CD4-positive, alpha-beta T cell treated with Interleukin-4 for 4 hours (primary cell): Measurements from ENCODE around the gene KMT5B.

Experiments used
- DNase-seq: peaks from one replicate; pipeline ENCODE4 v3.0.0-alpha.2; 2020

KMT5B gene

GRCh38 chr11:68179847-68180246 is 33.2 kb downstream of the KMT5B start:
- DNase-seq, result no peak

- DNase-seq, result no peak
Measured at GRCh38 chr11:68177877-68178276, 35.2 kb downstream of the KMT5B start.

DNA sequence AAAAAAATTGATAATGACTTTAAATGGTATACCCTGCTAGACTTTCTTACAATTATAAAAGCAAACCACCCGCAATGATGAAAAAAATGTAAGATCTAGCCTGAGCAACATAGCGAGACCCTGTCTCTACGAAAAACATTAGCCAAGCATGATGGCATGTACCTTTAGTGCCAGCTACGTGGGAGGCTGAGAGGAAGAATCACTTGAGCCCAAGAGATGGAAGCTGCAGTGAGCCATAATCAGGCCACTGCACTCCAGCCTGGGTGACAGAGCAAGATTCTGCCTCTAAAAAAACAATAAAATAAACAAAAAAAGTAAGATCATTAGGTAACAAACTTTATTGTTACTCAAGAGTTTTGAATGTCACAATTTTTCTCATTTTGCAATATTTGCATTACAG is 39.2 kb downstream of the KMT5B start:
- DNase-seq, result no peak

- DNase-seq, result no peak
Measured at GRCh38 chr11:68169442-68169841, 43.7 kb downstream of the KMT5B start.

DNA sequence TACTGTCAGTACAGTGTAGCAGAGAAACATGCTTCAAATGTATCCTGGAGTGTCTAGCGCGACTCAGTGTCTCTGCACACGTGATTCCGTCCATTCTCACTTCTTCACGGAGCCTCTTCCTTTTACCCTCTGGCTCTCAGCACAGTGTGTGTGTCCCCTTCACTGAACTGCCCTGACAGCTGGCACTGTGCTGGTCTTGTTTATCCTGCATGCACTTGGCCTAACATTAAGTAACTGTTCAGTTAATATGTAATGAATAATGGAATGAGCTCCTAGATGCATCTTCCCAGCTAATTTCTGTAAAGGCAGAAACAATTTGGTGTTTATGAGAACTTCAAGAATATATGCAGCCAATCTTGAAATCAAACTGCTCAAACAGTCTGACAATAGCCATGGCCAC is 44.4 kb downstream of the KMT5B start:
- DNase-seq, result no peak

GRCh38 chr11:68167474-68167873 is 45.6 kb downstream of the KMT5B start:
- no peak for DNase-seq

GRCh38 chr11:68166969-68167368 is 46.1 kb downstream of the KMT5B start:
- DNase-seq, result no peak

DNA sequence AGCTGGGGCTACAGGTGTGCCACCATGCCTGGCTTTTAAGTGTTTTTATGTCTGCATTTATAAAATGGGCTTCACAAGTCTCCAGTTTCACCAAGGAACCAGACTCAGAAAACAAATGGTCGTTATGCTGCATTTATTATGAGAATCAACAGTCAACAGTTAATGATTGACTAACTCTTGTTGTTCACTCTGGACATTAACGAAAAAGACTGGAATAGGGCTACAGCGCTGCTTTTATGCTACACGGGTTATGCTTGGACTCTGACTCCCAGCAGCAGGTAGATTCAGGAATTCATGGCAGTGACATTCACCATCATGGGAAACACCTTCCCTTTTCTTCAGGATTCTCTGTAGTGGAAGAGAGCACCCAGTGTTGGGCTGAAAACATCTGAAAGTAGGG is 47.5 kb downstream of the KMT5B start:
- no peak for DNase-seq

DNA sequence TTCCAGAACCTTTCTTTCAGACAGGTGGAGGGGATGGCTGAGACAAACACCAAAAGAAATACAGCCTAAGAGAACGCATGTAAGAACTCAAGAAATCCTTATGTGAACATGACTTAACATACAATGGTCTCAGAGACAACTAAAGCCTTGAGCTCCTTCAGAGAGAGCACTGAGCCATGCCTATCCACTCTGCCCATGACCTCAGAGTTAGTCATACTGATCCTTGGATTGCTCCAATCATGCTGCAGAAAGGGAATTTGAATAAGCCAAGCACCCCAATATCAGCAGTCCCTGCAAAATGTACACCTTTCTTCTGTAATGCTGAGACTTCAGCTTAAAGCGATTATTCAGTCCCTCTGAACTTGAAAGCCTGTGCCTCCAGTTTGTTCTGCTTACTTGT is 48.7 kb downstream of the KMT5B start:
- DNase-seq, result no peak

GRCh38 chr11:68163691-68164090 is 49.4 kb downstream of the KMT5B start:
- no peak for DNase-seq

DNA sequence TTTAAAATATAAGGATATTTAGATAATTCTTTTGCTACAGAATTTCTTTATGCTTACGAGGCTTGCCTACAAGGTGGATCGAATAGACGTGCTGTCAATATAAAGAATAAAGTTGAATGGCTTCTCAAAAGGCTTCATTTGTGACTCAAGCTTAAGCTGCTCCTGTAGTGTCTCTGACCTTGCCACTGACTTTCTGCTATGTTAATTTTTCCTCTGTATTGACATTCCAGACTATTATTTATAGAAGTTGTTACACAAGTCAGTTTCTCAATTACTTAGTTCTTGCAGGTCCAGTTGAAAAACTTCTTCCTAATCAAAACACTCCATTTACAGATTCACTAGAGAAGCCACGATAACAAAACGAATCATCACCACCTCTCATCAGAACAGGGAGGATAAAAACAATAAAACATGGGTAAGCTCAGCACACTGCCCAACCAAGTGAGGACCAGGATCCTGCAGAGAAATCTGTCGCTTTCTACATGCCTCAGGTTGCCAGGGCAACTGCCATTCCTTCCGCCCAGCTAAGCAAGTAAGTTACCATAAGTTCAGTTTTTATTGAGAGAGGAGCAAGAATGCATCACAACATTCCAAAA is 52.9 kb downstream of the KMT5B start:
- DNase-seq, result no peak

GRCh38 chr11:68159665-68160064 is 53.4 kb downstream of the KMT5B start:
- DNase-seq, result no peak

DNA sequence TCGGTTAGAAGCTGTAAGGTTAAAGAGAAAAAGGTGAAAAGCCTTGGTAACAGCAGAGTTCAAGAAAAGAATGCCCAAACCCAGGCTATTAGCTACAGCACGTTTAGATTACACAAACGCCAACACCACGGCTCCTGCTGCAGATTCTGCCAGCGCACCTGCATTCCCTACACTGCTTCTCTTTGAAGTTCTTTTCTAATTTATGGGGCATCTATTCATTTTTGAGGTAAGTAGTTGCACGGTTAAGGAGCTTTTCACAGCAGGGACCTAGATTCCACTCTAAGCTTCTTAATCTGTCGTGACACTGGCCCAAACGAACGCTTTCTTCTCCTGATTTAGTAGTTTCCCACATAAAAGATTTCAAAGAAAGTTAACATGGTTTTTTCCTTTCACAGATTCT is 53.9 kb downstream of the KMT5B start:
- no peak for DNase-seq

DNA sequence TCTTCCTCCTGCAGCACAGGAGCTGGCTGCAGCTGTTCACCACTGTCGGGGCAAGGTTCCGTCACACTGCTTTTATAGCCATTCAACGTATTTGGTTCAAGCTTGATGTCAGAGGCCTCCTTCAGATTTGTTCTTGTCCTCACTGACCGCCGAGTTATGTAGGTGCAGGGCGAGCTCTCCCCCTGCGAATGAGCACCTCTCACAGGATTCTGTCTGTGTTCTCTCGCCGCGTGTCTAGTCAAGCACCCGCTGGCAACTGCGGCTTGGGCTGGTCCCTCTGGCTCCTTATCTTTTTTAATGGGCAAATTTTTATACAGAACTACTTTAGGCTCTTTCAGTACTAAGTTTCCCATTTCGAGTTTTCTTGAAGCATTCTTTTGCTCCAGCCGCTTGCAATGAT is 54.5 kb downstream of the KMT5B start:
- DNase-seq, result no peak

DNA sequence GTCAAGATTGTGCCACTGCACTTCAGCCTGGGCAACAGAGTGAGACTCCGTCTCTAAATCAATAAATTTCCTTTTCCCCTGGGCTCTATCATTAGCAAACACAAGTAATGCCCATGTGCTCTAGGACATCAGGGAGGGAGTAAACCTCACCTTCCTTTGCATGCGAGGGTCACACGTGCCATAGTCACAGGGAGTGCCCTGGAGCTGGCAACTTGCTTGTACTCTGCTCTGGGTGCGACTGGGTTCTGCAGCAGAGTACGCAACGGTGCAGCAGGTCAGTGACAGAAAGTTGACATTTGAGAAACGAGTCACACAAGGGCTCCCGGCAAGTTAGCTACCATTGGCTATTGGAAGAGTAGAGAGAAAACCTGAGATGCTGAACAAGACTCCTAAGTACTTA is 59.4 kb downstream of the KMT5B start:
- DNase-seq, result no peak

- DNase-seq, result no peak
Measured at GRCh38 chr11:68150037-68150436, 63.1 kb downstream of the KMT5B start.

- DNase-seq, result no peak
Measured at GRCh38 chr11:68149417-68149816, 63.7 kb downstream of the KMT5B start.

- no peak for DNase-seq
Measured at GRCh38 chr11:68148879-68149278, 64.2 kb downstream of the KMT5B start.

DNA sequence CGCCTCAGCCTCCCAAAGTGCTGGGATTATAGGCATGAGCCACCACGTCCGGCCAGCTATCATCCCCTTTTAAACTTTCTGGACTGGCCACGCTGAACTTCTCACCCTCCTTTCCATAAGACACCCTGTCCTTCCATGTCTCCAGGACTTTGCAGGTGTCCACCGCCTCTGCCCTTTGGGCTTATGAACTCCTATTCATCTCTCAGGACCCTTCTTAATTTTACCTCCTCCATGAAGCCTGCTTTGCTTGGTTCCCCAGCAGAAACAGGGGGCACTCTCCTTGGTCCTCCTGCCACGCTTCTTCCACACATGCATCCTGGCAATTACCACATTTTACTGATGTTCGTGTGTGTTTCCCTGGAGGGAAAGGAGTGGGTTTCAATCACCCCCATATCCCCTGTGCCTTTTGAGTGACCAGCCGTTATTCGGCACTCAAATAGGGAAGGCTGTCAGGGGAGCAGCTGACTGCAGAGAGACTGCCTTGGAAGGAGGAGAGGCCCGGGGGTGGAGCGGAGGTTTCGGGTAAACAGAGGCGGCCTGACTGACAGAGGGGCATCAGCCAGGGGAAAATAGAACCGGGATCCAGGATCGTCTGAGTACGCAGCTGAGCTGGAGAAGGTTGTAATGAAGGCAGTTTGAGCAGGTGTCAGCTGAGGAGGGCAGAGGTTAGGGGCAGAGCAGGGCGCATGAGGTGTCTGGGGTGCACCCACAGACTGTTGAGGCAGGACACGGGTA is 64.9 kb downstream of the KMT5B start:
- DNase-seq, result no peak

- no peak for DNase-seq
Measured at GRCh38 chr11:68146704-68147474, 66.2 kb downstream of the KMT5B start.

GRCh38 chr11:68146010-68146540 is 67.0 kb downstream of the KMT5B start:
- no peak for DNase-seq

DNA sequence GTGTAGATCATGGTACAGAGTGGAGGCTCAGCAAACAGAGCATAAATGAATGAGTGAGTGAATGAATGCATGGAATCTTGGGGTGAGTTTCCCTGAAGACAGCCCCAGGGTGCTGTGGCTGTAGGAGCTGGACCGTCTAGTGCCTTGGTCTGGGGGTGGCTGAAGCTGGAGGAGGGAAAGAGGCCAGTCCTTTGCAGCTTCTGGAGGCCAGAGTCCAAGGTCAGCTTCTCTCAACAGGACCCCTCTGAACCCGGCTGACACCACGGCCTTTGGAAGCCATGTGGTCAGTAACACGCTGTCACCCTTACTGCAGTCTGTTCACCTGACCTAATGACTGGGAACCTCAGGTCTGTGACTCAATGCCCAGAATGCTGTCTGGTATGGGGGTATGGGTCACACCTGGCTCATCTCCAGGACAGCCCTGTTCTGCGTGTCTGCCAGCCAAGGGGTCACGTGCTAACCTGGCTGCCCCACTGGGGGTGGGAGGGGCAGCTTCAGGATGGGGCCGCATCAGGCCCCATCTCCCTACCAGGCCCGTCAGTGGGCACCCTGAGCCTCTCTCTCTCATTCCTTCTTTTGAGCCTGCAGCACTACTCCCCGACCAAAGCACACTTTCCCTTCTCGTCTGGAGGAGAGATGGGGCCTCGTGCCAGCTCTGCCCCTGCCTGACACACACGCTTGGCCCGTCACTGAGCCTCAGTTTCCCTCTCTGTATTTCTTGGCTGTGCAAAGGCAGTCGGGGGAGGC is 67.8 kb downstream of the KMT5B start:
- DNase-seq, result no peak

- DNase-seq, result no peak
Measured at GRCh38 chr11:68143310-68143689, 69.8 kb downstream of the KMT5B start.
